Measurements from ENCODE around the gene PRKAR1A. TPM values are rescaled to one million over a fixed set of nuclear protein-coding genes. Genes with fewer than 3 reads are reported as not detected.
"Not testable (repeated sequence)": the region's sequence is repeated elsewhere in the genome, so short reads cannot be mapped to it uniquely, and the experiment has no call there.

PRKAR1A gene
- total RNA-seq, 5 donors from 2014 or later (not counting 1 experiment from before 2014, with no cell fraction given), result 128 to 175 (median 162) TPM

DNA sequence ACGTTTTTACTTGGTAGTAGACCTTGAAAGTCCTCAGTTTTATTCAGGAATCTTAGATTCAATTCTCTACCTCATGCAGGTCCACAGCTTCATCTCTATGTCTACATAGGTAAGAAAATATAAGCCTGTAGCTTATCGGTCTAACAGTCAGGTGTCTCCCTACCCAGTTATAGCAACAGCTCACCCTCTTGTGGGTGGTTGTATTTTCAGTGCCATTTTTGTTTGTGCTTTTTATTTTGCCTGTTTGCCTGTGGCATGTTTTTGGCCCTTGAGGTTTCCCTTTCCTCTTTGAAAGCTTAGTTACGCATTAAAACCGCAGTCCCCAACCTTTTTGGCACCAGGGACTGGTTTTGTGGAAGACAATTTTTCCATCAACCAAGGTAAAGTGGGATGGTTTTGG, 31.3 kb upstream of the PRKAR1A start:
- ChIA-PET POLR2A (interaction anchor here in 1 of 2 donors (0.6 kb wide), 1 partner anchor 16 kb away, joined by 3 read pairs; no protein-coding TSS in a partner anchor), CTCF (interaction anchor here in 1 of 2 donors (0.6 kb wide), 2 partner anchors 359 to 471 kb away, joined by 4 to 5 read pairs; no protein-coding TSS in a partner anchor)
- Mint-ChIP-seq H3K27me3 (peaks cover 3 to 5% of the 10 kb centered on the region in 2 donors), H3K27ac (no peak overlapping the region), H3K36me3 (no peaks in the 10 kb centered on the region), H3K4me1 (peaks cover 0 to under 1% (median 0%) of the 10 kb centered on the region in 3 donors), H3K9me3 (peaks cover 0 to 7% (median 0%) of the 10 kb centered on the region in 3 donors), H3K4me3 (no peak overlapping the region)
- ATAC-seq (replicated peaks in 1 of 4) (no peak), DNase-seq (no peak)
- Histone ChIP-seq H3K4me3 (ENCODE audit: control insufficient read depth in 1 of 2, extremely low read depth in 1 of 2, low read length in 1 of 2) (no peak overlapping the region), H3K27me3 (replicated peaks in 1 of 2; ENCODE audit: control insufficient read depth in 2 of 2, extremely low read depth in 1 of 2, insufficient read depth in 2 of 2, low read length in 1 of 2) (peaks cover 0 to 7% of the 10 kb centered on the region in 2 experiments), H3K9me3 (no peaks in the 10 kb centered on the region), H3K27ac (ENCODE audit: low read length) (no peak overlapping the region), H3K4me1 (ENCODE audit: control insufficient read depth in 1 of 2, extremely low read depth in 1 of 2, insufficient read depth in 2 of 2, low read length in 2 of 2) (no peaks in the 10 kb centered on the region), H3K36me3 (ENCODE audit: control insufficient read depth in 2 of 2, extremely low read depth in 1 of 2, insufficient read depth in 1 of 2, low read length in 1 of 2) (no peaks in the 10 kb centered on the region)
- no CpG with 5 or more reads among the region's 4 CpGs for WGBS (ENCODE audit: insufficient coverage)

GRCh38 chr17:68482576-68483041, 29.6 kb upstream of the PRKAR1A start:
- Mint-ChIP-seq H3K4me1 (peaks cover 6 to 13% (median 8%) of the 10 kb centered on the region in 3 donors), H3K27me3 (peaks cover 5 to 10% of the 10 kb centered on the region in 2 donors), H3K36me3 (no peaks in the 10 kb centered on the region), H3K4me3 (no peak overlapping the region), H3K27ac (no peak overlapping the region), H3K9me3 (peaks cover 0 to 7% (median 0%) of the 10 kb centered on the region in 3 donors)
- no peak overlapping the region for H3K27ac ChIP-seq (ENCODE audit: low read length)
- H3K4me3 ChIP-seq (ENCODE audit: control insufficient read depth in 1 of 2, extremely low read depth in 1 of 2, low read length in 1 of 2), result no peak overlapping the region
- CTCF ChIA-PET, result interaction anchor here in 1 of 2 donors (0.7 kb wide), 1 partner anchor 49 kb away, joined by 4 read pairs; no protein-coding TSS in a partner anchor
- no peak for ATAC-seq (replicated peaks in 1 of 4)
- no peak for DNase-seq
- H3K4me1 ChIP-seq (ENCODE audit: control insufficient read depth in 1 of 2, extremely low read depth in 1 of 2, insufficient read depth in 2 of 2, low read length in 2 of 2), result peaks cover 0 to 6% of the 10 kb centered on the region in 2 experiments
- POLR2A ChIA-PET, result no interaction called here
- no peaks in the 10 kb centered on the region for H3K36me3 ChIP-seq (ENCODE audit: control insufficient read depth in 2 of 2, extremely low read depth in 1 of 2, insufficient read depth in 1 of 2, low read length in 1 of 2)
- no CpG with 5 or more reads among the region's 4 CpGs for WGBS (ENCODE audit: insufficient coverage)
- no peaks in the 10 kb centered on the region for H3K9me3 ChIP-seq
- H3K27me3 ChIP-seq (replicated peaks in 1 of 2; ENCODE audit: control insufficient read depth in 2 of 2, extremely low read depth in 1 of 2, insufficient read depth in 2 of 2, low read length in 1 of 2), result peaks cover 0 to 7% of the 10 kb centered on the region in 2 experiments

DNA sequence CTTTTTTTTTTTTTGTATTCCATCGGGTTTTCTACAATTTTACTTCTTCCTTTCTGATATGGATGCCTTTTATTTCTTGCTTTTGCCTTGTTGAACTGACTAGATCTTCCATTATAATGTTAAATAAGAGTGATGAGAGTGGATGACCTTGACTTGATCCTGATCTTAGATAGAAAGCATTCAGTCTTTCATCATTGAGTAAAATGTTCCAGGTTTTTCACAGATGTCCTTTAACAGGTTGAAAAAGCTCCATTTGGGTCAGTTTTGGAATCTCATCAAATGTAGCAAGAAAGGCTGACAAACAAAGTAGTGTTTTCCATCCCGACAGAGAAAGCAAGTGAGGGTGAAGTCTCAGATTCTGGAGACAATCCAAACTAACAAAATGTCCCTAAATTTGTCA, 27.8 kb upstream of the PRKAR1A start:
- H3K36me3 Mint-ChIP-seq, result no peaks in the 10 kb centered on the region
- ATAC-seq (replicated peaks in 1 of 4), result no peak
- no CpG with 5 or more reads among the region's 2 CpGs for WGBS (ENCODE audit: insufficient coverage)
- peaks cover 0 to 5% (median 0%) of the 10 kb centered on the region in 3 donors for H3K9me3 Mint-ChIP-seq
- ChIA-PET CTCF (no interaction called here), POLR2A (interaction anchor here in 1 of 2 donors (0.6 kb wide), 1 partner anchor 453 kb away, joined by 6 read pairs; no protein-coding TSS in a partner anchor)
- peaks cover 0 to 7% of the 10 kb centered on the region in 2 experiments for H3K27me3 ChIP-seq (replicated peaks in 1 of 2; ENCODE audit: control insufficient read depth in 2 of 2, extremely low read depth in 1 of 2, insufficient read depth in 2 of 2, low read length in 1 of 2)
- DNase-seq, result no peak
- H3K4me1 Mint-ChIP-seq, result peaks cover 14 to 22% (median 16%) of the 10 kb centered on the region in 3 donors
- peaks cover 3 to 10% of the 10 kb centered on the region in 2 donors for H3K27me3 Mint-ChIP-seq
- peaks cover 5 to 16% of the 10 kb centered on the region in 2 experiments for H3K4me1 ChIP-seq (ENCODE audit: control insufficient read depth in 1 of 2, extremely low read depth in 1 of 2, insufficient read depth in 2 of 2, low read length in 2 of 2)
- no peaks in the 10 kb centered on the region for H3K36me3 ChIP-seq (ENCODE audit: control insufficient read depth in 2 of 2, extremely low read depth in 1 of 2, insufficient read depth in 1 of 2, low read length in 1 of 2)
- no peak overlapping the region for H3K4me3 ChIP-seq (ENCODE audit: control insufficient read depth in 1 of 2, extremely low read depth in 1 of 2, low read length in 1 of 2)
- no peaks in the 10 kb centered on the region for H3K9me3 ChIP-seq
- no peak overlapping the region for H3K27ac ChIP-seq (ENCODE audit: low read length)
- H3K27ac Mint-ChIP-seq, result no peak overlapping the region
- H3K4me3 Mint-ChIP-seq, result no peak overlapping the region

DNA sequence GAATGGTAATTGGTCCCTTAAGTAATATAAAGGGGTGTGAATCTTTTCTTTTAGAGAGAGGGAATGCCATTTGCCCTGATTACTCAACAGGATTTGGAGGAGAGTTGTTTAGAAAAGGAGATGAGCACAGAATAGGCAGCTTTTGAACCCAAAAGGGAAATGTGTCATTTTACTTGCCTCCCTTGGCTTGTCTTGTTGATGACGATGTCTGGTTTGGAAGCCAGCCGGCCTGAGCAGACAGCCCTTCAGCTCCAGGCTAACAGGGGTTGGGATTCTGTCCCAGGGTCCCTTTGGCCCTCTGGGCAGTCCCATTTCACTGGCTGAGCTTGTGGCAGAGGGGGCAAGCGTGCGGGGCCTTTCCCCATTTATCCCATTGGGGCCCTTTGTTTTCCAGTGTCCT, 22.3 kb upstream of the PRKAR1A start:
- Histone ChIP-seq H3K27me3 (replicated peaks in 1 of 2; ENCODE audit: control insufficient read depth in 2 of 2, extremely low read depth in 1 of 2, insufficient read depth in 2 of 2, low read length in 1 of 2) (peaks cover 0 to 6% of the 10 kb centered on the region in 2 experiments), H3K27ac (ENCODE audit: low read length) (no peak overlapping the region), H3K4me1 (ENCODE audit: control insufficient read depth in 1 of 2, extremely low read depth in 1 of 2, insufficient read depth in 2 of 2, low read length in 2 of 2) (peaks cover 5 to 16% of the 10 kb centered on the region in 2 experiments), H3K36me3 (ENCODE audit: control insufficient read depth in 2 of 2, extremely low read depth in 1 of 2, insufficient read depth in 1 of 2, low read length in 1 of 2) (no peaks in the 10 kb centered on the region), H3K9me3 (no peaks in the 10 kb centered on the region), H3K4me3 (ENCODE audit: control insufficient read depth in 1 of 2, extremely low read depth in 1 of 2, low read length in 1 of 2) (no peak overlapping the region)
- no peak for ATAC-seq (replicated peaks in 1 of 4)
- no peak overlapping the region for H3K27ac Mint-ChIP-seq
- peaks cover 0 to 6% of the 10 kb centered on the region in 2 donors for H3K27me3 Mint-ChIP-seq
- WGBS (ENCODE audit: insufficient coverage), result 50% methylated on average over 2 of the region's 4 CpGs
- no peak for DNase-seq
- peaks cover 14 to 22% (median 19%) of the 10 kb centered on the region in 3 donors for H3K4me1 Mint-ChIP-seq
- POLR2A ChIA-PET, result interaction anchor here in 1 of 2 donors (0.6 kb wide), 1 partner anchor 1133 kb away, joined by 7 read pairs; no protein-coding TSS in a partner anchor
- CTCF ChIA-PET, result no interaction called here
- H3K9me3 Mint-ChIP-seq, result peaks cover 0 to 5% (median 0%) of the 10 kb centered on the region in 3 donors
- no peak overlapping the region for H3K4me3 Mint-ChIP-seq
- H3K36me3 Mint-ChIP-seq, result no peaks in the 10 kb centered on the region

- Mint-ChIP-seq H3K27ac (no peak overlapping the region), H3K27me3 (peaks cover 0 to 1% of the 10 kb centered on the region in 2 donors), H3K4me1 (peaks cover 14 to 21% (median 14%) of the 10 kb centered on the region in 3 donors), H3K9me3 (peaks cover 0 to 5% (median 0%) of the 10 kb centered on the region in 3 donors), H3K4me3 (no peak overlapping the region), H3K36me3 (no peaks in the 10 kb centered on the region)
- H3K27ac ChIP-seq (ENCODE audit: low read length), result no peak overlapping the region
- POLR2A ChIA-PET, result no interaction called here
- H3K4me1 ChIP-seq (ENCODE audit: control insufficient read depth in 1 of 2, extremely low read depth in 1 of 2, insufficient read depth in 2 of 2, low read length in 2 of 2), result peaks cover 5 to 16% of the 10 kb centered on the region in 2 experiments
- DNase-seq (no peak), ATAC-seq (replicated peaks in 1 of 4) (no peak)
- no peak overlapping the region for H3K4me3 ChIP-seq (ENCODE audit: control insufficient read depth in 1 of 2, extremely low read depth in 1 of 2, low read length in 1 of 2)
- WGBS (ENCODE audit: insufficient coverage), result 89% methylated on average over 11 of the region's 12 CpGs
- H3K9me3 ChIP-seq, result no peaks in the 10 kb centered on the region
- no peaks in the 10 kb centered on the region for H3K36me3 ChIP-seq (ENCODE audit: control insufficient read depth in 2 of 2, extremely low read depth in 1 of 2, insufficient read depth in 1 of 2, low read length in 1 of 2)
- H3K27me3 ChIP-seq (replicated peaks in 1 of 2; ENCODE audit: control insufficient read depth in 2 of 2, extremely low read depth in 1 of 2, insufficient read depth in 2 of 2, low read length in 1 of 2), result peaks cover 0 to 6% of the 10 kb centered on the region in 2 experiments
- CTCF ChIA-PET, result interaction anchor here in 1 of 2 donors (0.5 to 0.6 kb wide), 2 partner anchors 27 to 117 kb away, joined by 3 to 4 read pairs; no protein-coding TSS in a partner anchor
Measured at GRCh38 chr17:68491381-68492231, 20.6 kb upstream of the PRKAR1A start.

DNA sequence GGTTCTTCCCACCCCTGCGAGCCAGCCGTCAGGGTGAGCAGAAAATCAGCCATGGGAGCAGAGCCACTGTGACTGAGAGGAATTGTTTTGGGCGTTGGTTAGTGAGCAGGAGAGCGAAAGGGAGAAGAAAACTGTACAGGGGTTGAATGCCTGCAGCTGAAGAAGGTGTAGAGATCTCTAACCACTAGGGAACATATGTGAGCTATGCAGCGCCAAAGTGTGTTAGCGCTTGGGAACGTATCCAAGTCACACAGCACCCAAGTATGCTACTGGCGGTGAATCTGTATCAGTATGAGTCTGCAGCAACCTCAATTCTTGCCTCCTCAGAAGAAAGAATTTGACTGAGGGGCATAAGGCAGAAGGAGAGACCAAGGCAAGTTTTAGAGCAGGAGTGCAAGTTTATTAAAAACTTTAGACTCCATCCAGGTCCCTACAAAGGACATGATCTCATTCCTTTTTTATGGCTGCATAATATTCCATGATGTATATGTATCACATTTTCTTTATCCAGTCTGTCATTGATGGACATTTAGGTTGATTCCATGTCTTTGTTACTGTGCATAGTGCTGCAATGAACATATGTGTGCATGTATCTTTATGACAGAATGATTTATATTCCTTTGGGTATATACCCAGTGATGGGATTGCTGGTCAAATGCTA, 19.7 kb upstream of the PRKAR1A start:
- H3K4me1 Mint-ChIP-seq, result peaks cover 9 to 17% (median 10%) of the 10 kb centered on the region in 3 donors
- H3K36me3 ChIP-seq (ENCODE audit: control insufficient read depth in 2 of 2, extremely low read depth in 1 of 2, insufficient read depth in 1 of 2, low read length in 1 of 2); H3K4me3 Mint-ChIP-seq; H3K27ac Mint-ChIP-seq; H3K36me3 Mint-ChIP-seq; POLR2A ChIA-PET; H3K27me3 Mint-ChIP-seq; ATAC-seq (replicated peaks in 1 of 4); H3K4me3 ChIP-seq (ENCODE audit: control insufficient read depth in 1 of 2, extremely low read depth in 1 of 2, low read length in 1 of 2); H3K9me3 ChIP-seq; H3K27ac ChIP-seq (ENCODE audit: low read length); H3K9me3 Mint-ChIP-seq; H3K27me3 ChIP-seq (replicated peaks in 1 of 2; ENCODE audit: control insufficient read depth in 2 of 2, extremely low read depth in 1 of 2, insufficient read depth in 2 of 2, low read length in 1 of 2); DNase-seq: not testable (repeated sequence)
- CTCF ChIA-PET, result interaction anchor here in 1 of 2 donors (0.5 to 0.6 kb wide), 2 partner anchors 28 to 118 kb away, joined by 3 to 4 read pairs; no protein-coding TSS in a partner anchor
- H3K4me1 ChIP-seq (ENCODE audit: control insufficient read depth in 1 of 2, extremely low read depth in 1 of 2, insufficient read depth in 2 of 2, low read length in 2 of 2), result peaks cover 5 to 10% of the 10 kb centered on the region in 2 experiments
- WGBS (ENCODE audit: insufficient coverage), result 88% methylated on average over 6 of the region's 8 CpGs

All from T-cell (primary cell).